Neural cell (in vitro differentiated cells): ENCODE measurements around the gene ACOT7. TPM values are rescaled to one million over a fixed set of nuclear protein-coding genes. Genes with fewer than 3 reads are reported as not detected.

ENCODE experiments used
- H2AFZ ChIP-seq: fragments of 200-600, 300-800 bp; sonication (generic), shearing (Covaris generic); 2 replicates; pipeline ENCODE4 v1.6.0; 2014; ENCODE audit warnings: low read depth, mild to moderate bottlenecking, antibody characterized with exemption, low read length, moderate library complexity
- H3F3A ChIP-seq: fragments of 200-600 bp; shearing (Covaris generic); 2 replicates; pipeline ENCODE4 v1.6.1; 2016; ENCODE audit warnings: mild to moderate bottlenecking, moderate library complexity, mixed read lengths, antibody characterized with exemption, low read length; ENCODE audit not compliant: insufficient read depth, poor library complexity, severe bottlenecking
- H3K27ac ChIP-seq: fragments of 200-600, 300-800 bp; sonication (generic), shearing (Covaris generic); 2 replicates; pipeline ENCODE4 v1.5.1; 2014; ENCODE audit warnings: mild to moderate bottlenecking, low read length, moderate library complexity
- H3K27me3 ChIP-seq: fragments of 300-800, 200-600 bp; sonication (generic), shearing (Covaris generic); 2 replicates; pipeline ENCODE4 v1.6.0; 2014; ENCODE audit warnings: mild to moderate bottlenecking, low read depth, low read length, moderate library complexity; ENCODE audit not compliant: insufficient read depth
- H3K36me3 ChIP-seq: fragments of 300-800, 200-600 bp; sonication (generic), shearing (Covaris generic); 2 replicates; pipeline ENCODE4 v1.5.1; 2014; ENCODE audit warnings: mild to moderate bottlenecking, antibody characterized with exemption, low read length, moderate library complexity; ENCODE audit not compliant: insufficient read depth
- H3K4me2 ChIP-seq: fragments of 300-800, 200-600 bp; sonication (generic), shearing (Covaris generic); 2 replicates; pipeline ENCODE4 v1.6.0; 2014; ENCODE audit warnings: mild to moderate bottlenecking, low read length
- H3K4me3 ChIP-seq: fragments of 300-800, 200-600 bp; sonication (generic), shearing (Covaris generic); 2 replicates; pipeline ENCODE4 v1.5.1; 2014; ENCODE audit warnings: mild to moderate bottlenecking, low read length, moderate library complexity
- H3K79me2 ChIP-seq: fragments of 200-600 bp; shearing (Covaris generic); replicated peaks from 2 replicates; pipeline ENCODE4 v1.6.0; 2014; ENCODE audit warnings: mild to moderate bottlenecking, low read length, moderate library complexity; ENCODE audit not compliant: insufficient read depth
- H3K9ac ChIP-seq: fragments of 300-800, 200-600 bp; sonication (generic), shearing (Covaris generic); 2 replicates; pipeline ENCODE4 v1.6.1; 2016; ENCODE audit warnings: mild to moderate bottlenecking, low read length, mixed read lengths
- H3K9me2 ChIP-seq: fragments of 200-600 bp; shearing (Covaris generic); 2 replicates; pipeline ENCODE4 v1.6.1; 2016; ENCODE audit warnings: mild to moderate bottlenecking, low read length, mixed read lengths; ENCODE audit not compliant: insufficient read depth
- H3K9me3 ChIP-seq: fragments of 200-600, 300-800 bp; sonication (generic), shearing (Covaris generic); 2 replicates; pipeline ENCODE4 v1.6.1; 2016; ENCODE audit warnings: mild to moderate bottlenecking, mixed run types, low read length, moderate library complexity, mixed read lengths
- H4K20me1 ChIP-seq: fragments of 200-600 bp; shearing (Covaris generic); 2 replicates; pipeline ENCODE4 v1.6.1; 2016; ENCODE audit warnings: mild to moderate bottlenecking, mixed run types; ENCODE audit not compliant: insufficient read depth
- CTCF ChIP-seq: fragments of 450-650 bp; IDR thresholded peaks from 2 replicates; pipeline ENCODE4 v1.5.1; 2014; ENCODE audit warnings: antibody characterized with exemption, mild to moderate bottlenecking, moderate library complexity; ENCODE audit not compliant: poor library complexity, severe bottlenecking
- EP300 ChIP-seq: fragments of 450-650 bp; conservative IDR thresholded peaks from 2 replicates; pipeline ENCODE4 v1.6.1; 2014; ENCODE audit warnings: antibody characterized with exemption, mild to moderate bottlenecking, moderate library complexity; ENCODE audit not compliant: poor library complexity, severe bottlenecking
- EZH2 ChIP-seq: fragments of 200-600, 300-800 bp; shearing (Covaris generic), sonication (generic); IDR thresholded peaks from 2 replicates; pipeline ENCODE4 v1.6.1; 2014; ENCODE audit warnings: antibody characterized with exemption, low read length, borderline replicate concordance, mild to moderate bottlenecking; ENCODE audit not compliant: insufficient read depth, poor library complexity, severe bottlenecking
- MXI1 ChIP-seq: fragments of 450-650 bp; conservative IDR thresholded peaks from 2 replicates; pipeline ENCODE4 v1.6.1; 2014; ENCODE audit warnings: antibody characterized with exemption, mild to moderate bottlenecking; ENCODE audit not compliant: poor library complexity, severe bottlenecking
- POLR2AphosphoS5 ChIP-seq: IDR thresholded peaks from 2 replicates; pipeline ENCODE4 v1.6.1; 2012
- RAD21 ChIP-seq: fragments of 450-650 bp; conservative IDR thresholded peaks from 2 replicates; pipeline ENCODE4 v1.6.1; 2014; ENCODE audit warnings: antibody characterized with exemption, mild to moderate bottlenecking, moderate library complexity
- REST ChIP-seq: IDR thresholded peaks from 2 replicates; pipeline ENCODE4 v1.6.1; 2012; ENCODE audit warnings: borderline replicate concordance
- SMC3 ChIP-seq: fragments of 450-650 bp; conservative IDR thresholded peaks from 2 replicates; pipeline ENCODE4 v1.6.1; 2014; ENCODE audit warnings: antibody characterized with exemption, mild to moderate bottlenecking, moderate library complexity; ENCODE audit not compliant: poor library complexity
- TAF1 ChIP-seq: IDR thresholded peaks from 2 replicates; pipeline ENCODE4 v1.6.1; 2012; ENCODE audit warnings: low read depth
- polyA plus RNA-seq: library from polyadenylated mRNA; depleted of rRNA; stranded (reverse); fragments of >200 nt; gene quantifications from 2 replicates; pipeline ENCODE4 v1.2.3, GENCODE V29; 2014

ACOT7 gene
- polyA plus RNA-seq, 1 donor from 2014 or later = 101 TPM

GRCh38 chr1:6300342-6301048 lies 93.1 kb downstream of the ACOT7 start:
- Histone ChIP-seq H2AFZ (no peak overlapping the region), H3K36me3 (no peaks in the 10 kb centered on the region), H3F3A (no peaks in the 10 kb centered on the region), H3K27me3 (no peaks in the 10 kb centered on the region), H3K4me3 (no peak overlapping the region), H3K9me3 (no peaks in the 10 kb centered on the region), H3K4me2 (no peak overlapping the region), H3K79me2 (no peaks in the 10 kb centered on the region), H4K20me1 (no peaks in the 10 kb centered on the region), H3K9ac (no peak overlapping the region), H3K27ac (no peak overlapping the region), H3K9me2 (no peaks in the 10 kb centered on the region)
- TF ChIP-seq EZH2 = no peak
- no peak for TF ChIP-seq POLR2AphosphoS5
- TF ChIP-seq SMC3 = no peak
- TF ChIP-seq EP300 = no peak
- no peak for TF ChIP-seq CTCF
- no peak for TF ChIP-seq RAD21
- no peak for TF ChIP-seq MXI1
- TF ChIP-seq TAF1 = no peak
- TF ChIP-seq REST = no peak

GRCh38 chr1:6299557-6300165 lies 93.9 kb downstream of the ACOT7 start:
- Histone ChIP-seq H2AFZ (no peak overlapping the region), H3K4me2 (no peak overlapping the region)

More at GRCh38 chr1:6299557-6300165, 93.9 kb downstream of the ACOT7 start:
- Histone ChIP-seq H3K9ac (no peak overlapping the region), H3K9me2 (no peaks in the 10 kb centered on the region), H3K27ac (no peak overlapping the region), H3K79me2 (no peaks in the 10 kb centered on the region), H3K36me3 (no peaks in the 10 kb centered on the region), H3K9me3 (no peaks in the 10 kb centered on the region), H3F3A (no peaks in the 10 kb centered on the region), H3K27me3 (no peaks in the 10 kb centered on the region), H3K4me3 (no peak overlapping the region), H4K20me1 (no peaks in the 10 kb centered on the region)
- no peak for TF ChIP-seq TAF1
- TF ChIP-seq POLR2AphosphoS5 = no peak
- no peak for TF ChIP-seq REST
- TF ChIP-seq EP300 = no peak
- no peak for TF ChIP-seq CTCF
